ENCODE data around the gene DSG4.

Gene DSG4

GRCh38 chr18:31371989-31372388 lies 4.6 kb upstream of the DSG4 start:
- no peak overlapping the region for H3K4me3 ChIP-seq (ENCODE audit: low read length)
- H2AFZ ChIP-seq (ENCODE audit: low read depth, low read length): no peak overlapping the region
- H3K9me3 ChIP-seq (ENCODE audit: insufficient read depth, low read length): no peaks in the 10 kb centered on the region
- H3K36me3 ChIP-seq (replicated peaks; ENCODE audit: low read depth, low read length): no peaks in the 10 kb centered on the region
- no peaks in the 10 kb centered on the region for H3K4me1 ChIP-seq (ENCODE audit: low read length)
- H3K27ac ChIP-seq (ENCODE audit: low read length): no peak overlapping the region
- H4K20me1 ChIP-seq (ENCODE audit: insufficient read depth, low read length): no peaks in the 10 kb centered on the region
- H3K79me2 ChIP-seq (ENCODE audit: low read length): no peaks in the 10 kb centered on the region
- H3K27me3 ChIP-seq (ENCODE audit: low read depth, low read length): no peaks in the 10 kb centered on the region
- TF ChIP-seq, protein P1, sequence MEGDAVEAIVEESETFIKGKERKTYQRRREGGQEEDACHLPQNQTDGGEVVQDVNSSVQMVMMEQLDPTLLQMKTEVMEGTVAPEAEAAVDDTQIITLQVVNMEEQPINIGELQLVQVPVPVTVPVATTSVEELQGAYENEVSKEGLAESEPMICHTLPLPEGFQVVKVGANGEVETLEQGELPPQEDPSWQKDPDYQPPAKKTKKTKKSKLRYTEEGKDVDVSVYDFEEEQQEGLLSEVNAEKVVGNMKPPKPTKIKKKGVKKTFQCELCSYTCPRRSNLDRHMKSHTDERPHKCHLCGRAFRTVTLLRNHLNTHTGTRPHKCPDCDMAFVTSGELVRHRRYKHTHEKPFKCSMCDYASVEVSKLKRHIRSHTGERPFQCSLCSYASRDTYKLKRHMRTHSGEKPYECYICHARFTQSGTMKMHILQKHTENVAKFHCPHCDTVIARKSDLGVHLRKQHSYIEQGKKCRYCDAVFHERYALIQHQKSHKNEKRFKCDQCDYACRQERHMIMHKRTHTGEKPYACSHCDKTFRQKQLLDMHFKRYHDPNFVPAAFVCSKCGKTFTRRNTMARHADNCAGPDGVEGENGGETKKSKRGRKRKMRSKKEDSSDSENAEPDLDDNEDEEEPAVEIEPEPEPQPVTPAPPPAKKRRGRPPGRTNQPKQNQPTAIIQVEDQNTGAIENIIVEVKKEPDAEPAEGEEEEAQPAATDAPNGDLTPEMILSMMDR (IDR thresholded peaks at IDR 0.05; ENCODE audit: low read depth, low read length): no peak
- TF ChIP-seq EZH2phosphoT487 (IDR thresholded peaks at IDR 0.05; ENCODE audit: low read depth): no peak
- H3K4me2 ChIP-seq (ENCODE audit: low read length): no peak overlapping the region
- no peak overlapping the region for H3K9ac ChIP-seq (ENCODE audit: low read length)

- Histone ChIP-seq H3K36me3 (replicated peaks; ENCODE audit: low read depth, low read length) (no peaks in the 10 kb centered on the region), H4K20me1 (ENCODE audit: insufficient read depth, low read length) (no peaks in the 10 kb centered on the region), H3K9me3 (ENCODE audit: insufficient read depth, low read length) (no peaks in the 10 kb centered on the region), H3K4me3 (ENCODE audit: low read length) (no peak overlapping the region), H3K27me3 (ENCODE audit: low read depth, low read length) (no peaks in the 10 kb centered on the region), H3K9ac (ENCODE audit: low read length) (no peak overlapping the region), H3K4me1 (ENCODE audit: low read length) (no peaks in the 10 kb centered on the region), H2AFZ (ENCODE audit: low read depth, low read length) (no peak overlapping the region), H3K4me2 (ENCODE audit: low read length) (no peak overlapping the region), H3K79me2 (ENCODE audit: low read length) (no peaks in the 10 kb centered on the region), H3K27ac (ENCODE audit: low read length) (no peak overlapping the region)
- no peak for TF ChIP-seq EZH2phosphoT487 (IDR thresholded peaks at IDR 0.05; ENCODE audit: low read depth)
- TF ChIP-seq, protein P1 (IDR thresholded peaks at IDR 0.05; ENCODE audit: low read depth, low read length): no peak
These were observed 2.9 kb upstream of the DSG4 start for GRCh38 chr18:31373641-31374040.

DNA sequence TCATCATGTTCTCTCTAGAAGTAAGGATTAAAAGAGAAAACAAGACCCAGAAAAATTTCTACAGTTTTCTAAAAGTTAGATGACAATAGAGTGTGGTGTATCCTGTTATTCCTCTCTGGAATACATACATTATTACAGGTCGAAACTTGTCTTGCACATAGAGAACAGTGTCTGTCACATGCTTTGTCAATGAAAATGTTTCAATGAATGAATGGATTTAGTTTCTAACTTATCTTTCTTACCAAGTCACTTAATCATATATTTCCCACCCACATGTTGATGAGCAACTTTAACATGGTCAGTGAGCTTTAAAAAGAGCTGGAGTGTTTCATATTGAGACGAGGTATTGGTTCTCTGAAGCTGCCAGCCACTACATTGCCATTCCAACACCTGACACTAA lies 4.3 kb downstream of the DSG4 start:
- Histone ChIP-seq H2AFZ (ENCODE audit: low read depth, low read length) (no peak overlapping the region), H4K20me1 (ENCODE audit: insufficient read depth, low read length) (no peaks in the 10 kb centered on the region), H3K27me3 (ENCODE audit: low read depth, low read length) (no peaks in the 10 kb centered on the region), H3K4me2 (ENCODE audit: low read length) (no peak overlapping the region), H3K79me2 (ENCODE audit: low read length) (no peaks in the 10 kb centered on the region), H3K36me3 (replicated peaks; ENCODE audit: low read depth, low read length) (no peaks in the 10 kb centered on the region), H3K4me3 (ENCODE audit: low read length) (no peak overlapping the region), H3K9me3 (ENCODE audit: insufficient read depth, low read length) (no peaks in the 10 kb centered on the region), H3K9ac (ENCODE audit: low read length) (no peak overlapping the region), H3K4me1 (ENCODE audit: low read length) (no peaks in the 10 kb centered on the region), H3K27ac (ENCODE audit: low read length) (no peak overlapping the region)
- no peak for TF ChIP-seq EZH2phosphoT487 (IDR thresholded peaks at IDR 0.05; ENCODE audit: low read depth)
- TF ChIP-seq, protein P1 (IDR thresholded peaks at IDR 0.05; ENCODE audit: low read depth, low read length): no peak

GRCh38 chr18:31382107-31382506 lies 5.5 kb downstream of the DSG4 start:
- Histone ChIP-seq H3K27ac (ENCODE audit: low read length) (no peak overlapping the region), H3K4me1 (ENCODE audit: low read length) (no peaks in the 10 kb centered on the region), H3K27me3 (ENCODE audit: low read depth, low read length) (no peaks in the 10 kb centered on the region), H3K9me3 (ENCODE audit: insufficient read depth, low read length) (no peaks in the 10 kb centered on the region), H3K36me3 (replicated peaks; ENCODE audit: low read depth, low read length) (no peaks in the 10 kb centered on the region), H4K20me1 (ENCODE audit: insufficient read depth, low read length) (no peaks in the 10 kb centered on the region), H3K4me3 (ENCODE audit: low read length) (no peak overlapping the region), H3K79me2 (ENCODE audit: low read length) (no peaks in the 10 kb centered on the region), H3K4me2 (ENCODE audit: low read length) (no peak overlapping the region), H2AFZ (ENCODE audit: low read depth, low read length) (no peak overlapping the region), H3K9ac (ENCODE audit: low read length) (no peak overlapping the region)
- TF ChIP-seq, protein P1 (IDR thresholded peaks at IDR 0.05; ENCODE audit: low read depth, low read length): no peak
- no peak for TF ChIP-seq EZH2phosphoT487 (IDR thresholded peaks at IDR 0.05; ENCODE audit: low read depth)

Data from OCI-LY3 (cell line).